ENCODE data around the gene PNPLA2.

The PNPLA2 gene

DNA sequence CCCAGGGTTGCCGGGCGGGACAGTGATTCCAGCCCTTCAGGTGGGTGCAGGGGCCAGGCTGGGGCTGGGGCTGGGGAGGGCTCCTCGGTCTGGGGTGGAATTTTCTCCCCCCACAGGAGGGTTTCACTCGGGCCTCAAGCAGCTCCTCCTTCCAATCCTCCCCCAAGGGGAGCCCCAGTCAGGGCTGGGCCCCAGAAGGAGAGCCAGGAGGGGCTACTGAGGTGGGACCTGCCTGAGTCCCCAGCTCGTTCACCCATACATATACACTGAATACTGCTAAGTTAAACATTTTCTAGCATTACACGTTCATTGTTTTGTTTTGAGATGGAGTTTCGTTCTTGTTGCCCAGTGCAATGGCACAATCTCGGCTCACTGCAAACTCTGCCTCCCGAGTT, 7.5 kb downstream of the PNPLA2 start:
- H3K27ac Mint-ChIP-seq: no peak overlapping the region
- no peaks in the 10 kb centered on the region for H3K9me3 Mint-ChIP-seq
- peaks cover 40% of the 10 kb centered on the region for H3K4me1 Mint-ChIP-seq (ENCODE audit: low read depth)
- peaks cover 26% of the 10 kb centered on the region for H3K36me3 Mint-ChIP-seq (ENCODE audit: low read depth)
- DNase-seq: no peak
- peak overlapping the region; percentile 64 for H3K4me3 Mint-ChIP-seq
- peaks cover 41% of the 10 kb centered on the region for H3K27me3 Mint-ChIP-seq

DNA sequence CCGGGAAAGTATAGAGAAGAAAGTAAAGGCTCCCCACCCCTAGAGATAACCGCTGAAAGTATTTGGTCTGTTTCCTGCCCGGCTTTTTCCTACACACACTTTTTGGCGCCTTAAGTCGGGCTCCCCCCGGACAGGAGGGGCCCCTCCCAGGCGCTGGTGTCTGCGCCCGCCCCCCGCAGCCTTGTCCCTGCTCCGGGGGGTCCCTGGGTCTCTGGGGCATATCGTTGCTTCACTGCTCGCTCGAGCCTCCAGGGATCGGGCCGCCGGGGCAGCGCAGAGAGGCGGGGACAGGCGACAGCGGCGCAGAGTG, 8.1 kb downstream of the PNPLA2 start:
- Mint-ChIP-seq H3K27ac (no peak overlapping the region), H3K9me3 (no peaks in the 10 kb centered on the region)

DNA sequence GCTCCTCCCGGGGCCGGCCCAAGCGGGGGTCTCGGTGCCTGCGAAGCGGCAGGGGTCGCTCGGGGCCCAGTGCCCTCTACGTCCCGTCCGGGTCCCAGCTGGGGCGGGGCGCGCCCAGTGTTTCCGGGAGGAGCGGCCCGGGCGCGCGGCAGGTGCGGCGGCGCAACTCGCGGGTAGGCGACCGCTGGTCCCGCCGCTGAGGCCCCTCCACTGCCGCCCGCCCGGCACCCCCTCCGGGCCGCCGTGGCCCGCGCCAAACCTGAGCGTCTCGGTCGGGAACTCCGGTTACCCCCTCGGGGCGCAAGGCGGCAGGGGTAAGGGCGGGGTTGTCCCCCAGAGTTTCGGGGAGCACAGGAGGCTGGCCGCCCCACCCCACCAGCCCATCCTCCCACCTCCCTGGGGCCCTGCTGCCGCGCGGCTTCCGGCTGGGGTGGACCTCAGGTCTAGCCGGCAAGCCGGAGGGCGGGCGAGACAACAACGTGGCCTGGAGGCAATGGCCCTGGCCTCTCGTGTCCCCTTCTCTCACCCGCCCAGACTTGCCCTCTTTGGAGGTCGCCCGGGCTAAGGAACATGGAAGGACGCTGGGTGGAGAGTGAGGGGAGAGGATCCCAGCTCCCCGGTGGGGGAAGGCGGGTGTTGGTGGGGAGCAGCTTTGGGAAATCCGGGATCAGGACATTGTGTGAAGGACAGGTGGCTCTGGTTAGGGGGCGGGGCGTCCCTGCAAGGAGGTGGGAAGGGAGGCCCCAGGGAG, 8.6 kb downstream of the PNPLA2 start:
- Mint-ChIP-seq H3K27me3 (peaks cover 51% of the 10 kb centered on the region), H3K4me3 (peak overlapping the region; percentile 64), H3K36me3 (ENCODE audit: low read depth) (peaks cover 21% of the 10 kb centered on the region), H3K27ac (peak overlapping the region; percentile 57), H3K9me3 (no peaks in the 10 kb centered on the region), H3K4me1 (ENCODE audit: low read depth) (peaks cover 38% of the 10 kb centered on the region)
- DNase-seq: peak; percentile 50

More for the DNA sequence above, 8.1 kb downstream of the PNPLA2 start:
- Mint-ChIP-seq H3K36me3 (ENCODE audit: low read depth) (peaks cover 26% of the 10 kb centered on the region), H3K27me3 (peaks cover 46% of the 10 kb centered on the region), H3K4me3 (peak overlapping the region; percentile 64), H3K4me1 (ENCODE audit: low read depth) (peaks cover 39% of the 10 kb centered on the region)
- DNase-seq: no peak

DNA sequence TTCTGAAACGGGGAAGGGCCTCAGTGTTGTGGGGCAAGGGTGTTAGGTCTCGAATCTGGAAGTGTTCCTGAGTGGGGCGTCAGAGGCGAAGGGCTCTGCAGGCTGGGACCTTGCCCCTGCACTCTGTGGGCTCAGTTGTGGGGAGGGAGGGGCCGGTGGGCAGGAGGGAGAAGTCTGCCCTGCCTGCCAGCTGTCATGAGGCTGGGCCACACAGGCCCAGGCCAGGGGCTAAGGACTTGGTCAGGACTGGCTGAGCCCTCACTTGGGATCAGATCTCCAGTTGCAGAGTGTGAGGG, 9.1 kb downstream of the PNPLA2 start, which contains the start of gene CRACR2B:
CRACR2B (plus strand) TSS at position 23 of the 296 bp plus-strand sequence. CDS start 689 bp downstream, outside the sequence.
- Mint-ChIP-seq H3K9me3 (no peaks in the 10 kb centered on the region), H3K4me3 (peak within 1 kb of the TSS; percentile 64), H3K4me1 (ENCODE audit: low read depth) (peaks cover 38% of the 10 kb centered on the region), H3K36me3 (ENCODE audit: low read depth) (peaks cover 17% of the 10 kb centered on the region), H3K27me3 (peaks cover 52% of the 10 kb centered on the region), H3K27ac (peak within 1 kb of the TSS; percentile 57)
- no peak for DNase-seq

DNA sequence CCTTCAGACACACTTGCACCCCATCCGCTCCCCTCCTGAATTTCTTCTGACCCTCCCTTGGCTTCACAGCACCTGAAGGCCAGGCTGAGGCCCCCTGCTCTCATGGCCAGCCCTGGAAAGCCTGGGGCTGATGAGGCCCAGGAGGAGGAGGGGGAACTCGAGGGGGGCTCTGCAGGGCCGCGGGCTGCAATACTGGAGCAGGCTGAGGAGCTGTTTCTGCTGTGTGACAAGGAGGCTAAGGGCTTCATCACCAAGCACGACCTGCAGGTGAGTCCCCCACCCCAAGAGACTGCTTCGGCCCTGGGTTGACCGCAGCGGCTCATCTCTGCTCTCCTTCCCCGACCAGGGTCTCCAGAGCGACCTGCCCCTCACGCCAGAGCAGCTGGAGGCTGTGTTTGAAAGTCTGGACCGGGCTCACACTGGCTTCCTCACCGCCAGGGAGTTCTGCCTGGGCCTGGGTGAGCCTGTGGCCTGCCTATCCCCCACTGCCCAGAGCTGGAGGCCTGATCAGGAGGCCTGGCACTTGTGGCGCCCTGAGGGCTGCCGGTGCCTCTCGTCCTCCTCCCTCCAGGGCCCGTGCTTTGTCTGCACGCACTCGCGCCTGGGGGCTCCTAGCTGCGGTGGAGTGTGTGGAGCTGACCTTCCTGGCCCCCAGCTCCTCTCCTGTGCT, 9.9 kb downstream of the PNPLA2 start:
- no peak for DNase-seq
- Mint-ChIP-seq H3K36me3 (ENCODE audit: low read depth) (peaks cover 14% of the 10 kb centered on the region), H3K27ac (no peak overlapping the region), H3K9me3 (no peaks in the 10 kb centered on the region), H3K27me3 (peaks cover 52% of the 10 kb centered on the region), H3K4me1 (ENCODE audit: low read depth) (peaks cover 40% of the 10 kb centered on the region), H3K4me3 (no peak overlapping the region)

DNA sequence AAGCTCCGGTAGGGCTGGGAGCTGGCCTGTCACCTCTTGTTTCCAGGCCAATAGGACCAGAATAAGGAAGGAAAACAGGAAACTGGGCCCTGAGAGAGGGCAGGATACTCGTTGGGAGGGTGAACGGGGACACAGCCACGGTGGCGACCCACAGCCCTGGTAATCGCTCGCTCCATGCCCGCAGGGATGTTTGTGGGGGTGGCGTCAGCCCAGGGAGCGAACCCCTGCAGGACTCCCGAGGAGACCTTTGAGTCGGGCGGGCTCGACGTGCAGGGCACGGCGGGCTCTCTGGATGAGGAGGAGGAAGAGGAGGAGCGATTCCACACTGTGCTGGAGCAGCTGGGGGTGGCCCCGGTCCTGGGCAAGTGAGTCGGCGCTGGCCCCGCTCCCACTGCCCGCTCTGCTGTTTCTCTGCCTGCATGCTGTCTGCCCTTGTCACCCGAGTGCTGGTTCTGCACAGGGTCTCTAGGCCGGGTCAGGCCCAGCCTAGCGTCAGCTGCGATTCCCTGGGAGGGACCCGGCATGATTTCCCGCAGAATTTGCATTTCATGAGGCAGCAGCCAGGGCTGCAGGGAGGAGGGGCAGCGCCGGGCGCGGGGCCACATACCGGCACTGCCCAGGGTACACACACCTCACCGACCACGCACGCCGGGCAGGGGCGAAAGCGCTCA, 10.6 kb downstream of the PNPLA2 start:
- peaks cover 10% of the 10 kb centered on the region for H3K36me3 Mint-ChIP-seq (ENCODE audit: low read depth)
- H3K27ac Mint-ChIP-seq: no peak overlapping the region
- peaks cover 56% of the 10 kb centered on the region for H3K27me3 Mint-ChIP-seq
- DNase-seq: no peak
- peak overlapping the region; percentile 25 for H3K4me3 Mint-ChIP-seq
- no peaks in the 10 kb centered on the region for H3K9me3 Mint-ChIP-seq
- peaks cover 46% of the 10 kb centered on the region for H3K4me1 Mint-ChIP-seq (ENCODE audit: low read depth)

DNA sequence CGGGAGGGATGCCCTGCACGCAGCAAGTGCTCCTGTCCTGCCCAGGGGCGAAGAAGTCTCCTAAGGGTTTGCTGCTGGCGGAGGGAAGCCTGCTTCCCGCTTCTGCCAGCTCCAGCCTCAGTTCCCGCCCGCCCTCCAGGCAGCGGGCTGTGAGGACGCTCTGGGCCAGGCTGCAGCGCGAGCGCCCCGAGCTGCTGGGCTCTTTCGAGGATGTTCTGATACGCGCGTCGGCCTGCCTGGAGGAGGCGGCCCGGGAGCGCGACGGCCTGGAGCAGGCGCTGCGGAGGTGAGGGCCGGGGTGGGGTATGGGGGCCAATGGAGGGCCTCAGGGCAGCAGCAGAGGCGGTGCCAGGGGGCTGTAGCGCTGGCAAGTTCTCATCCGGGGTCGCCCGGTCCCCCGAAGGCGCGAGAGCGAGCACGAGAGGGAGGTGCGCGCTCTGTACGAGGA, 11.2 kb downstream of the PNPLA2 start:
- Mint-ChIP-seq H3K4me3 (peak overlapping the region; percentile 35), H3K36me3 (ENCODE audit: low read depth) (peaks cover 7% of the 10 kb centered on the region), H3K9me3 (no peaks in the 10 kb centered on the region), H3K27me3 (peaks cover 56% of the 10 kb centered on the region), H3K27ac (no peak overlapping the region), H3K4me1 (ENCODE audit: low read depth) (peaks cover 49% of the 10 kb centered on the region)
- DNase-seq: no peak

DNA sequence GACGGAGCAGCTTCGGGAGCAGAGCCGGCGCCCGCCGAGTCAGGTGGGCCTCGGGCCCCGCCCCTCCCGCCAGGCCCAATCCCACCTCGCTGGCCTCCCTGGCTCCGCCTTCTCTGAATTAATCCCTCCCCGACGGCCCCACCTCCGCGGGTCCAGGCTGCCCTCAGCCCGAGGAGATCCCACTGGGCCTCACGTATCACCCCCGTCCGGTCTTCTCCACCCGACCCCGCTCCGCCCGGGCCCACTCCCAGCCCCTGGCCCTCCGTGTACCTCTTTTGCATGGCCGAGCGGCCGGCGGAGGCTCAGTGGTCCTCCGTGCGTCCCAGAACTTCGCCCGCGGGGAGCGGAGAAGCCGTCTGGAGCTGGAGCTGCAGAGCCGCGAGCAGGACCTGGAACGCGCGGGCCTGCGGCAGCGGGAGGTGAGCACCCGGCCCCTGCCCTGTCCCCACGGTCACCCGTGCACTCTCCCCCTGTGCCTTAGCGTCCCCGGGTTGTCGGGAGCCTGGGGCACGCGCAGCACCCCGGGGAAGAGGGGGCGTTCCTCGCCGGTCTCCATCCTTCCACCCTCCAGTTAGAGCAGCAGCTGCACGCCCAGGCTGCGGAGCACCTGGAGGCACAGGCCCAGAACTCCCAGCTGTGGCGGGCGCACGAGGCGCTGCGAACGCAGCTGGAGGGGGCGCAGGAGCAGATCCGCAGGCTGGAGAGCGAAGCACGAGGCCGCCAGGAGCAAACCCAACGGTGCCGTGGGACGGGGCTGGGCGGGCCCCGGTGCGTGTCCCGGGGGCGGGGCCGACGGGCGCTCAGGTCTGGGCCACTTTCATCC, 11.8 kb downstream of the PNPLA2 start:
- Mint-ChIP-seq H3K9me3 (no peaks in the 10 kb centered on the region), H3K27me3 (peaks cover 56% of the 10 kb centered on the region), H3K27ac (no peak overlapping the region), H3K4me1 (ENCODE audit: low read depth) (peaks cover 51% of the 10 kb centered on the region), H3K36me3 (ENCODE audit: low read depth) (peaks cover 3% of the 10 kb centered on the region), H3K4me3 (no peak overlapping the region)
- DNase-seq: peak; percentile 76

DNA sequence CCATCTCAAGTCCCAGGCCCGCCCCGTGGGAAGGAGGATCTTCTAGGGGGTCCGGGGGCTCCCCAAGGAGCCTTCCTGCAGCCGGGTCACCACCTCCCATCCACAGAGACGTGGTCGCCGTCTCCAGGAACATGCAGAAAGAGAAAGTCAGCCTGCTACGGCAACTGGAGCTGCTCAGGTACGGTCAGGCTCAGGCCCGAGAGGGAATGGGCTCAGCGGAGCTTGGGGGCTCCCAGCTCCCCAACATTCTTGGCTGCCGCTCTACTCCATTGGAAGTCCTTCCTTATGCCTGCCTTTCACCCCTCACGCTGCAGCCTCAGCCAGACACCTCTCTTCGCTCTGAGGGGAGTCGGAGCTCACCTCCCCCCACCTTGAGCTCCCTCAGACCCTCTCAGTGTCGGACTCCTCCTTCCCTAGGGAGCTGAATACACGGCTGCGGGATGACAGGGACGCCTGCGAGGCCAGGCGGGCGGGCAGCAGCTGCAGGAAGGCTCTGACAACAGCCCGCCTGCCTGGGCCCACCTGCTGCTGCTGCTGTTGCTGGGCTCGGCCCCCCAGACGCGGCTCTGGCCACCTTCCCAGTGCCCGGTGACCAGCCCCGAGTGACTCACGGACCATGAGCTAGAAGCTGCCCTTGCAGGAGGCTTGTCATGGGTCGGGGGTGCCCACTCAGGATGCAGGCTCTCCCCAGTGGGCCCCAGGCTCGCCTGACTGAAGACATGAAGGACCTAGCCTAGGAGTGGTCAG, 12.6 kb downstream of the PNPLA2 start:
- Mint-ChIP-seq H3K4me3 (no peak overlapping the region), H3K27me3 (peaks cover 56% of the 10 kb centered on the region), H3K9me3 (no peaks in the 10 kb centered on the region), H3K4me1 (ENCODE audit: low read depth) (peaks cover 50% of the 10 kb centered on the region), H3K36me3 (ENCODE audit: low read depth) (peaks cover 4% of the 10 kb centered on the region), H3K27ac (peak overlapping the region; percentile 26)
- no peak for DNase-seq

DNA sequence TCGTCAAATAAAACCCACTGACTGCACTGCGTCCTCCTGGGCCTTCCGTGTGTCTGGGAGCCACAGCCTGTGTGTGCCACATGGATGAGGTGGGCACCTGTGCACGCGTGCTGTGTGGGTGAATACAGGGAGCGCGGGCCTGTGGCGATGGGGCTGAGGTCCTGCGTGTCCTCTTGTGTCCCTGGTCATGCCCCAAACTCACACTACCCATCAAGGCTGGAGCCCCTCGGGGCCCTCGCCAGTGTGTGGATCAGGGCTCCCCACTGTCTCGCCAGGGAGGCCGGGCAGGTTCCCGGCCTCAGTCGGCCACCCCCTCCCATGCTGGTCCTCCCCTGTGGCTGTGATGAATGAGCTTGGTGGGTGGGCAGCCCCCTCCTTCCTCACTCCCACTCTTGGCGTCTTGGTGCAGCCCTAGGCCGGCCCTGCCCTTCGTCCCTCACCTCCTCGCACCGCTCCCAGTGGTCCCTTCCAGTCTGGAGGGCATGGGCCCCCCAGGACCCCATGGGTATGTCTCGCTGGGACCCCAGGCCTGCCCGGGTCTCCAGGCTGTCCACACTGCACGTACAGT, 13.3 kb downstream of the PNPLA2 start:
- Mint-ChIP-seq H3K36me3 (ENCODE audit: low read depth) (peaks cover 12% of the 10 kb centered on the region), H3K27ac (no peak overlapping the region), H3K4me3 (peak overlapping the region; percentile 36), H3K27me3 (peaks cover 52% of the 10 kb centered on the region), H3K9me3 (no peaks in the 10 kb centered on the region), H3K4me1 (ENCODE audit: low read depth) (peaks cover 45% of the 10 kb centered on the region)
- DNase-seq: no peak

DNA sequence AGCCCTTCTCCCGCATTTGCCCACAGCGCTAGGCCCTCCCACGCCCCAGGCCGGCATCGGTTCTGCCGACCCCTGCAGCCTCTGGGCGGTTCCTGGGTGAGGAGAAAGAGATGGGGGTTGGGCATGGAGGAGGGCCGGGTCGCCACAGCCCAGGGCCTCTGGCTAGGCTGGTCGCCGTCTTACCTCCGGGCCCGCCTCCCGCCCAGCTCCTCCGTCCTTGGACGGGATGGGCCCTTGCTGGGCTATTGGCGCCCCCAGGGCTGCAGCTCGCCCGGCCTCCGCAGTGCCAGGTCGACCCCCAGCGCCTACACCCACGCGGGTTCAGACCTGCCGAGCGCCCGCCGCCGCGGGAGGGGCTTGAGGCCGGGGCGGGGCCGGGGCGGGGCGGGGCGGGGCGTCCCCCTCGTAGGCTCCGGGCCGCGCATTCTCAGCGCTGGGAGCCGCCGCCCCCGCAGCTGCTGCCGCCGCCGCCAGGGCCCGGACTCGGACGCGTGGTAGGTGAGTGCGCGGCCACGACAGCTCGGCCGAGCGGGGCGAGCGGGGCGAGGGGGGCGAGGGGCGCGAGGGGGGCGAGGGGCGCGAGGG, 13.9 kb downstream of the PNPLA2 start, which contains the start of gene CD151:
CD151 (plus strand) TSS at position 424 of the 585 bp plus-strand sequence. CDS start 3,118 bp downstream, outside the sequence.
- DNase-seq: peak; percentile 66
- Mint-ChIP-seq H3K4me1 (ENCODE audit: low read depth) (peaks cover 43% of the 10 kb centered on the region), H3K27ac (peak within 1 kb of the TSS; percentile 52), H3K4me3 (peak within 1 kb of the TSS; percentile 71), H3K36me3 (ENCODE audit: low read depth) (peaks cover 16% of the 10 kb centered on the region), H3K9me3 (no peaks in the 10 kb centered on the region), H3K27me3 (peaks cover 49% of the 10 kb centered on the region)

DNA sequence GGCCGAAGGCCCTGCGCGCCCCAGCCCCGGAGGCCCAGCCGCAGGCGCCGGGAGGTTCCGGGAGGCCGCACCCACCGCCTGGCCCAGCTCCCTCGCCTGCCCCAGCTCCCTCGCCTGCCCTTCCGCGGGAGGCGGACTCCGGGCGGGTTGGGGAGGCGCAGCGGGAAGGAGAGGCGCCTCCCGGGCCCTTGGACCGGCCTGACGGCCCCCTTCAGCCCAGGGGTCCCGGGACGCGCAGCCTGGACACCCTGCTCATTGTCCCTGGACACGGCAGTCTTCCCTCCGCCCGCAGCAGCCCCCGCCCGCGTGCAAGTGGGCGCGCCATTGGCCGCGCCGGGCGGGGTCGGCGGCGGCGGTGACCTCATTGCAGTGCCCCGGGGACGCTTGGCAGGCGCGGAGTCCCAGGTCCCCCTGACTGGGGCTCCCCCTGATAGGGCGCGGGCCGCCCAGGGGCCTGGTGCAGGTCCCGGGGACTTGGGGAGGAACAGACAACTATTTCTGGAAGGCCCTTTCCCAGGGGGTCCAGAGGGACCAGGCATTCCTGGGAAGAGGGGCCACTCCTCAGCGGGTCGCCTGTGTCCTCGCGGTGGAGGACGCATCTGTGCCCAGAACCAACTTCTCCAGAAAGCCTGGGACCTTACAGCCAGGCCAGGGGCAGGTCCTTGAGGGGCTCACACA, 14.5 kb downstream of the PNPLA2 start:
- no peaks in the 10 kb centered on the region for H3K9me3 Mint-ChIP-seq
- peaks cover 43% of the 10 kb centered on the region for H3K27me3 Mint-ChIP-seq
- no peak overlapping the region for H3K27ac Mint-ChIP-seq
- H3K4me1 Mint-ChIP-seq (ENCODE audit: low read depth): peaks cover 36% of the 10 kb centered on the region
- DNase-seq: peak; percentile 58
- peaks cover 23% of the 10 kb centered on the region for H3K36me3 Mint-ChIP-seq (ENCODE audit: low read depth)
- H3K4me3 Mint-ChIP-seq: peak overlapping the region; percentile 71
